Measurements from ENCODE around the gene GUCY1A1.

GUCY1A1 gene

GRCh38 chr4:155705664-155706063, 39.0 kb downstream of the GUCY1A1 start:
- peaks cover 15 to 21% of the 10 kb centered on the region in 2 donors for H3K4me1 ChIP-seq (ENCODE audit: control insufficient read depth in 1 of 2, insufficient read depth in 2 of 2, low read length in 2 of 2)
- H3K9ac ChIP-seq (ENCODE audit: low read depth in 1 of 2, low read length in 2 of 2): no peak overlapping the region
- H3K36me3 ChIP-seq (ENCODE audit: control insufficient read depth in 1 of 2, insufficient read depth in 2 of 2, low read length in 2 of 2): no peaks in the 10 kb centered on the region
- H3K4me3 ChIP-seq (ENCODE audit: low read depth in 1 of 2, low read length in 2 of 2): no peak overlapping the region
- H3K27ac ChIP-seq (ENCODE audit: low read depth, low read length): no peak overlapping the region
- no peaks in the 10 kb centered on the region for H3K9me3 ChIP-seq (ENCODE audit: control insufficient read depth in 1 of 2, low read length in 2 of 2)
- no peaks in the 10 kb centered on the region for H3K27me3 ChIP-seq (ENCODE audit: control insufficient read depth in 1 of 2, insufficient read depth in 2 of 2, low read length in 2 of 2)

GRCh38 chr4:155706147-155706546, 39.5 kb downstream of the GUCY1A1 start:
- H3K4me3 ChIP-seq (ENCODE audit: low read depth in 1 of 2, low read length in 2 of 2): no peak overlapping the region
- no peaks in the 10 kb centered on the region for H3K36me3 ChIP-seq (ENCODE audit: control insufficient read depth in 1 of 2, insufficient read depth in 2 of 2, low read length in 2 of 2)
- no peaks in the 10 kb centered on the region for H3K27me3 ChIP-seq (ENCODE audit: control insufficient read depth in 1 of 2, insufficient read depth in 2 of 2, low read length in 2 of 2)
- H3K9me3 ChIP-seq (ENCODE audit: control insufficient read depth in 1 of 2, low read length in 2 of 2): no peaks in the 10 kb centered on the region
- no peak overlapping the region for H3K9ac ChIP-seq (ENCODE audit: low read depth in 1 of 2, low read length in 2 of 2)
- peaks cover 15 to 21% of the 10 kb centered on the region in 2 donors for H3K4me1 ChIP-seq (ENCODE audit: control insufficient read depth in 1 of 2, insufficient read depth in 2 of 2, low read length in 2 of 2)
- H3K27ac ChIP-seq (ENCODE audit: low read depth, low read length): no peak overlapping the region

- Histone ChIP-seq H3K4me3 (ENCODE audit: low read depth in 1 of 2, low read length in 2 of 2) (no peak overlapping the region), H3K27ac (ENCODE audit: low read depth, low read length) (no peak overlapping the region), H3K36me3 (ENCODE audit: control insufficient read depth in 1 of 2, insufficient read depth in 2 of 2, low read length in 2 of 2) (no peaks in the 10 kb centered on the region), H3K9me3 (ENCODE audit: control insufficient read depth in 1 of 2, low read length in 2 of 2) (no peaks in the 10 kb centered on the region), H3K27me3 (ENCODE audit: control insufficient read depth in 1 of 2, insufficient read depth in 2 of 2, low read length in 2 of 2) (no peaks in the 10 kb centered on the region), H3K9ac (ENCODE audit: low read depth in 1 of 2, low read length in 2 of 2) (no peak overlapping the region), H3K4me1 (ENCODE audit: control insufficient read depth in 1 of 2, insufficient read depth in 2 of 2, low read length in 2 of 2) (peaks cover 15 to 21% of the 10 kb centered on the region in 2 donors)
These were observed 40.6 kb downstream of the GUCY1A1 start for GRCh38 chr4:155707251-155707650.

GRCh38 chr4:155708782-155709181, 42.1 kb downstream of the GUCY1A1 start:
- Histone ChIP-seq H3K4me1 (ENCODE audit: control insufficient read depth in 1 of 2, insufficient read depth in 2 of 2, low read length in 2 of 2) (peaks cover 15 to 16% of the 10 kb centered on the region in 2 donors), H3K27me3 (ENCODE audit: control insufficient read depth in 1 of 2, insufficient read depth in 2 of 2, low read length in 2 of 2) (no peaks in the 10 kb centered on the region), H3K36me3 (ENCODE audit: control insufficient read depth in 1 of 2, insufficient read depth in 2 of 2, low read length in 2 of 2) (no peaks in the 10 kb centered on the region), H3K4me3 (ENCODE audit: low read depth in 1 of 2, low read length in 2 of 2) (no peak overlapping the region), H3K27ac (ENCODE audit: low read depth, low read length) (no peak overlapping the region), H3K9me3 (ENCODE audit: control insufficient read depth in 1 of 2, low read length in 2 of 2) (no peaks in the 10 kb centered on the region), H3K9ac (ENCODE audit: low read depth in 1 of 2, low read length in 2 of 2) (no peak overlapping the region)

GRCh38 chr4:155709918-155710317, 43.3 kb downstream of the GUCY1A1 start:
- Histone ChIP-seq H3K36me3 (ENCODE audit: control insufficient read depth in 1 of 2, insufficient read depth in 2 of 2, low read length in 2 of 2) (no peaks in the 10 kb centered on the region), H3K4me1 (ENCODE audit: control insufficient read depth in 1 of 2, insufficient read depth in 2 of 2, low read length in 2 of 2) (peaks cover 10 to 11% of the 10 kb centered on the region in 2 donors), H3K27me3 (ENCODE audit: control insufficient read depth in 1 of 2, insufficient read depth in 2 of 2, low read length in 2 of 2) (no peaks in the 10 kb centered on the region), H3K27ac (ENCODE audit: low read depth, low read length) (no peak overlapping the region), H3K9ac (ENCODE audit: low read depth in 1 of 2, low read length in 2 of 2) (no peak overlapping the region), H3K4me3 (ENCODE audit: low read depth in 1 of 2, low read length in 2 of 2) (no peak overlapping the region), H3K9me3 (ENCODE audit: control insufficient read depth in 1 of 2, low read length in 2 of 2) (no peaks in the 10 kb centered on the region)

GRCh38 chr4:155711556-155711955, 44.9 kb downstream of the GUCY1A1 start:
- peaks cover under 1 to 1% of the 10 kb centered on the region in 2 donors for H3K4me1 ChIP-seq (ENCODE audit: control insufficient read depth in 1 of 2, insufficient read depth in 2 of 2, low read length in 2 of 2)
- H3K27ac ChIP-seq (ENCODE audit: low read depth, low read length): no peak overlapping the region
- H3K27me3 ChIP-seq (ENCODE audit: control insufficient read depth in 1 of 2, insufficient read depth in 2 of 2, low read length in 2 of 2): no peaks in the 10 kb centered on the region
- no peak overlapping the region for H3K9ac ChIP-seq (ENCODE audit: low read depth in 1 of 2, low read length in 2 of 2)
- no peak overlapping the region for H3K4me3 ChIP-seq (ENCODE audit: low read depth in 1 of 2, low read length in 2 of 2)
- no peaks in the 10 kb centered on the region for H3K9me3 ChIP-seq (ENCODE audit: control insufficient read depth in 1 of 2, low read length in 2 of 2)
- H3K36me3 ChIP-seq (ENCODE audit: control insufficient read depth in 1 of 2, insufficient read depth in 2 of 2, low read length in 2 of 2): no peaks in the 10 kb centered on the region

- no peaks in the 10 kb centered on the region for H3K27me3 ChIP-seq (ENCODE audit: control insufficient read depth in 1 of 2, insufficient read depth in 2 of 2, low read length in 2 of 2)
- H3K4me1 ChIP-seq (ENCODE audit: control insufficient read depth in 1 of 2, insufficient read depth in 2 of 2, low read length in 2 of 2): no peaks in the 10 kb centered on the region
- no peaks in the 10 kb centered on the region for H3K36me3 ChIP-seq (ENCODE audit: control insufficient read depth in 1 of 2, insufficient read depth in 2 of 2, low read length in 2 of 2)
- no peak overlapping the region for H3K9ac ChIP-seq (ENCODE audit: low read depth in 1 of 2, low read length in 2 of 2)
- H3K27ac ChIP-seq (ENCODE audit: low read depth, low read length): no peak overlapping the region
- no peak overlapping the region for H3K4me3 ChIP-seq (ENCODE audit: low read depth in 1 of 2, low read length in 2 of 2)
- no peaks in the 10 kb centered on the region for H3K9me3 ChIP-seq (ENCODE audit: control insufficient read depth in 1 of 2, low read length in 2 of 2)
These were observed 46.2 kb downstream of the GUCY1A1 start for GRCh38 chr4:155712846-155713245.

- Histone ChIP-seq H3K4me1 (ENCODE audit: control insufficient read depth in 1 of 2, insufficient read depth in 2 of 2, low read length in 2 of 2) (no peaks in the 10 kb centered on the region), H3K27ac (ENCODE audit: low read depth, low read length) (no peak overlapping the region), H3K4me3 (ENCODE audit: low read depth in 1 of 2, low read length in 2 of 2) (no peak overlapping the region), H3K9me3 (ENCODE audit: control insufficient read depth in 1 of 2, low read length in 2 of 2) (no peaks in the 10 kb centered on the region), H3K27me3 (ENCODE audit: control insufficient read depth in 1 of 2, insufficient read depth in 2 of 2, low read length in 2 of 2) (no peaks in the 10 kb centered on the region), H3K9ac (ENCODE audit: low read depth in 1 of 2, low read length in 2 of 2) (no peak overlapping the region), H3K36me3 (ENCODE audit: control insufficient read depth in 1 of 2, insufficient read depth in 2 of 2, low read length in 2 of 2) (no peaks in the 10 kb centered on the region)
These were observed 47.3 kb downstream of the GUCY1A1 start for GRCh38 chr4:155713911-155714310.

GRCh38 chr4:155722336-155722735, 55.7 kb downstream of the GUCY1A1 start:
- Histone ChIP-seq H3K9ac (ENCODE audit: low read depth in 1 of 2, low read length in 2 of 2) (no peak overlapping the region), H3K27me3 (ENCODE audit: control insufficient read depth in 1 of 2, insufficient read depth in 2 of 2, low read length in 2 of 2) (no peaks in the 10 kb centered on the region), H3K4me3 (ENCODE audit: low read depth in 1 of 2, low read length in 2 of 2) (no peak overlapping the region), H3K27ac (ENCODE audit: low read depth, low read length) (no peak overlapping the region), H3K4me1 (ENCODE audit: control insufficient read depth in 1 of 2, insufficient read depth in 2 of 2, low read length in 2 of 2) (no peaks in the 10 kb centered on the region), H3K9me3 (ENCODE audit: control insufficient read depth in 1 of 2, low read length in 2 of 2) (no peaks in the 10 kb centered on the region), H3K36me3 (ENCODE audit: control insufficient read depth in 1 of 2, insufficient read depth in 2 of 2, low read length in 2 of 2) (no peaks in the 10 kb centered on the region)

GRCh38 chr4:155722816-155723499, 56.3 kb downstream of the GUCY1A1 start:
- H3K4me1 ChIP-seq (ENCODE audit: control insufficient read depth in 1 of 2, insufficient read depth in 2 of 2, low read length in 2 of 2): no peaks in the 10 kb centered on the region
- H3K9ac ChIP-seq (ENCODE audit: low read depth in 1 of 2, low read length in 2 of 2): no peak overlapping the region
- no peaks in the 10 kb centered on the region for H3K36me3 ChIP-seq (ENCODE audit: control insufficient read depth in 1 of 2, insufficient read depth in 2 of 2, low read length in 2 of 2)
- no peak overlapping the region for H3K27ac ChIP-seq (ENCODE audit: low read depth, low read length)
- no peaks in the 10 kb centered on the region for H3K9me3 ChIP-seq (ENCODE audit: control insufficient read depth in 1 of 2, low read length in 2 of 2)
- no peaks in the 10 kb centered on the region for H3K27me3 ChIP-seq (ENCODE audit: control insufficient read depth in 1 of 2, insufficient read depth in 2 of 2, low read length in 2 of 2)
- no peak overlapping the region for H3K4me3 ChIP-seq (ENCODE audit: low read depth in 1 of 2, low read length in 2 of 2)
